PC-9 (cell line): Measurements from ENCODE around the gene KLRC2. TPM values are rescaled to one million over a fixed set of nuclear protein-coding genes. Genes with fewer than 3 reads are reported as not detected.

ENCODE experiments used
- BruUV-seq: library from RNA; stranded (reverse); fragments of 400-500 nt; replicated peaks from 2 replicates; lab custom pipeline; 2021; lab: Mats Ljungman, UMichigan
- CTCF ChIA-PET: fragments of 300-600 bp; sonication (Branson Sonifier 250); formaldehyde crosslinking; loops from one replicate; lab custom pipeline; 2022; ENCODE audit warnings: antibody characterized with exemption; lab: Charles Lee
- POLR2A ChIA-PET: fragments of 300-600 bp; sonication (Branson Sonifier 250); formaldehyde crosslinking; loops from one replicate; lab custom pipeline; 2022; ENCODE audit warnings: antibody characterized with exemption; ENCODE audit not compliant: unreplicated experiment; lab: Charles Lee
- DNase-seq, 2 experiments: peaks; one replicate each; pipeline versions ENCODE4 v3.0.0 to v3.0.0-alpha.2; 2015 to 2022; ENCODE audit warnings: mixed read lengths in 1 of 2
- H2AFZ ChIP-seq: fragments of 200-600 bp; sonication (generic); 2 replicates; pipeline ENCODE4 v1.8.1; 2017; ENCODE audit warnings: antibody characterized with exemption
- H3F3A ChIP-seq: fragments of 200-600 bp; sonication (generic); 2 replicates; pipeline ENCODE4 v1.8.1; 2017; ENCODE audit warnings: antibody characterized with exemption, mild to moderate bottlenecking, low read depth; ENCODE audit not compliant: insufficient read depth
- H3K27ac ChIP-seq: fragments of 200-600 bp; sonication (generic); 2 replicates; pipeline ENCODE4 v1.6.1; 2016; ENCODE audit warnings: mixed run types
- H3K27me3 ChIP-seq: fragments of 200-600 bp; sonication (generic); 2 replicates; pipeline ENCODE4 v1.6.1; 2016; ENCODE audit warnings: low read depth, mixed run types; ENCODE audit not compliant: insufficient read depth
- H3K36me3 ChIP-seq: fragments of 200-600 bp; sonication (generic); 2 replicates; pipeline ENCODE4 v1.6.1; 2016; ENCODE audit warnings: low read depth, mixed run types
- H3K4me1 ChIP-seq: fragments of 200-600 bp; sonication (generic); replicated peaks from 2 replicates; pipeline ENCODE4 v1.6.1; 2016; ENCODE audit warnings: mixed run types; ENCODE audit not compliant: insufficient read depth
- H3K4me2 ChIP-seq: fragments of 200-600 bp; sonication (generic); 2 replicates; pipeline ENCODE4 v1.6.1; 2017; ENCODE audit warnings: mixed run types
- H3K4me3 ChIP-seq: fragments of 200-600 bp; sonication (generic); 2 replicates; pipeline ENCODE4 v1.6.1; 2016; ENCODE audit warnings: mixed run types
- H3K79me2 ChIP-seq: fragments of 200-600 bp; sonication (generic); 2 replicates; pipeline ENCODE4 v1.6.1; 2017; ENCODE audit warnings: low read depth, mixed run types
- H3K9me2 ChIP-seq: fragments of 200-600 bp; sonication (generic); 2 replicates; pipeline ENCODE4 v1.8.1; 2017; ENCODE audit warnings: mild to moderate bottlenecking; ENCODE audit not compliant: insufficient read depth
- H3K9me3 ChIP-seq: fragments of 200-600 bp; sonication (generic); 2 replicates; pipeline ENCODE4 v1.8.1; 2016; ENCODE audit warnings: low read depth; ENCODE audit not compliant: insufficient read depth
- H4K20me1 ChIP-seq: fragments of 200-600 bp; sonication (generic); 2 replicates; pipeline ENCODE4 v1.8.1; 2017; ENCODE audit not compliant: insufficient read depth
- EZH2 ChIP-seq: fragments of 200-600 bp; sonication (generic); IDR thresholded peaks from 2 replicates; pipeline ENCODE4 v1.8.0; 2017; ENCODE audit warnings: antibody characterized with exemption, low read depth
- intact Hi-C: fragments of 100-400 bp; cut with micrococcal nuclease; formaldehyde crosslinking; loops from one replicate; pipeline ENCODE4 v1.10.0; 2022; ENCODE audit not compliant: unreplicated experiment
- total RNA-seq: library from RNA; stranded (reverse); gene quantifications from 2 replicates; pipeline ENCODE4 v1.2.3, GENCODE V29; 2021
- TF ChIP-seq, protein P1 (sequence below): fragments of 200-600 bp; sonication (generic); conservative IDR thresholded peaks from 2 replicates; pipeline ENCODE4 v1.6.1; 2017; ENCODE audit warnings: mixed run types, antibody characterized with exemption, mild to moderate bottlenecking, moderate library complexity

The KLRC2 gene
- total RNA-seq, 1 experiment from 2014 or later = not detected

DNA sequence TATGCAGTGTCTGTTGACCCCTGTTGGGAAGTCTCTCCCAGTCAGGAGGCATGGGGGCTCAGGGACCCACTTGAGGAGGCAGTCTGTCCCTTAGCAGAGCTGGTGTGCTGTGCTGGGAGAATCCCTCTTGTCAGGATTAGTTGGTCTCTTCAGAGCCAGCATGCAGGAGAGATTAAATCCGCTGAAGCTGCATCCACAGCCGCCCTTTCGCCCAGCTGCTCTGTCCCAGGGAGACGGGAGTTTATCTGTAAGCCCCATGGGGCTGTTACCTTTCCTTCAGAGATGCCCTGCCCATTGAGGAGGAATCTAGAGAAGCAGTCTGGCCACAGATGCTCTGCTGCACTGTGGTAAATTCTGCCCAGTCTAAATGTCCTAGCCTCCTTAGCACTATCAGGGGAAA, 30.5 kb upstream of the KLRC2 start:
- H2AFZ ChIP-seq = no peak overlapping the region
- no peak overlapping the region for H3K4me2 ChIP-seq
- H3K9me3 ChIP-seq = no peaks in the 10 kb centered on the region
- BruUV-seq = no TSS peak
- ChIA-PET CTCF (no interaction called here), POLR2A (no interaction called here)
- DNase-seq = no peak
- no peaks in the 10 kb centered on the region for H3K36me3 ChIP-seq
- no peak overlapping the region for H3K27ac ChIP-seq
- H3F3A ChIP-seq = no peaks in the 10 kb centered on the region
- no peaks in the 10 kb centered on the region for H4K20me1 ChIP-seq
- no peaks in the 10 kb centered on the region for H3K9me2 ChIP-seq
- intact Hi-C loops = no loop called here
- no peaks in the 10 kb centered on the region for H3K79me2 ChIP-seq
- H3K27me3 ChIP-seq = 0 out of 2 replicates have a peak, but pooled peaks cover 9% of the 10 kb centered on the region
- H3K4me3 ChIP-seq = no peak overlapping the region
- no peak for TF ChIP-seq EZH2
- TF ChIP-seq, protein P1, sequence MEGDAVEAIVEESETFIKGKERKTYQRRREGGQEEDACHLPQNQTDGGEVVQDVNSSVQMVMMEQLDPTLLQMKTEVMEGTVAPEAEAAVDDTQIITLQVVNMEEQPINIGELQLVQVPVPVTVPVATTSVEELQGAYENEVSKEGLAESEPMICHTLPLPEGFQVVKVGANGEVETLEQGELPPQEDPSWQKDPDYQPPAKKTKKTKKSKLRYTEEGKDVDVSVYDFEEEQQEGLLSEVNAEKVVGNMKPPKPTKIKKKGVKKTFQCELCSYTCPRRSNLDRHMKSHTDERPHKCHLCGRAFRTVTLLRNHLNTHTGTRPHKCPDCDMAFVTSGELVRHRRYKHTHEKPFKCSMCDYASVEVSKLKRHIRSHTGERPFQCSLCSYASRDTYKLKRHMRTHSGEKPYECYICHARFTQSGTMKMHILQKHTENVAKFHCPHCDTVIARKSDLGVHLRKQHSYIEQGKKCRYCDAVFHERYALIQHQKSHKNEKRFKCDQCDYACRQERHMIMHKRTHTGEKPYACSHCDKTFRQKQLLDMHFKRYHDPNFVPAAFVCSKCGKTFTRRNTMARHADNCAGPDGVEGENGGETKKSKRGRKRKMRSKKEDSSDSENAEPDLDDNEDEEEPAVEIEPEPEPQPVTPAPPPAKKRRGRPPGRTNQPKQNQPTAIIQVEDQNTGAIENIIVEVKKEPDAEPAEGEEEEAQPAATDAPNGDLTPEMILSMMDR = no peak
- H3K4me1 ChIP-seq = no peaks in the 10 kb centered on the region

DNA sequence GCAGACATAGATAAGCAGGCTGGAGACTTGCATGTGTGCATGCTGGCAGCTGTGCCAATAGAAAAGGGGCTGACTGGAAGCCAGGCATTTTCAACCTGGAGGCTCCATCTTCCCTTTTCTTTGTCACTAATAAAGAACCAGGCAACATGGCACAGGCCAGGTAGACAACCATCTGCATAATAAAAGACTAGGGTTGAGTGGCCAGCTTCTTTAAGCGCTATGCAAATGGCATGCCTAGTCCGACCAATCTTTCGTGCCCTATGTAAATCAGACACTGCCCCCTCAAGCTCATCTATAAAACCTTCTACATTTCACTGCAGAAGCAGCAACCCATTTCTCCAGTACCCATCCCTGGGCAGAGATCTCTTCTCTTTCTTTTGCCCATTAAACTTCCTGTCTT, 21.9 kb upstream of the KLRC2 start:
- Histone ChIP-seq H3K27ac (no peak overlapping the region), H3F3A (no peaks in the 10 kb centered on the region), H3K9me3 (no peaks in the 10 kb centered on the region), H3K4me1 (0 out of 2 replicates have a peak, but pooled peaks cover 4% of the 10 kb centered on the region), H3K9me2 (no peaks in the 10 kb centered on the region), H3K4me2 (no peak overlapping the region), H3K27me3 (no peaks in the 10 kb centered on the region), H4K20me1 (no peaks in the 10 kb centered on the region), H2AFZ (no peak overlapping the region), H3K79me2 (no peaks in the 10 kb centered on the region), H3K4me3 (no peak overlapping the region), H3K36me3 (no peaks in the 10 kb centered on the region)
- intact Hi-C loops = no loop called here
- no TSS peak for BruUV-seq
- no peak for DNase-seq
- ChIA-PET POLR2A (no interaction called here), CTCF (no interaction called here)
- TF ChIP-seq, protein P1 = no peak
- TF ChIP-seq EZH2 = no peak

DNA sequence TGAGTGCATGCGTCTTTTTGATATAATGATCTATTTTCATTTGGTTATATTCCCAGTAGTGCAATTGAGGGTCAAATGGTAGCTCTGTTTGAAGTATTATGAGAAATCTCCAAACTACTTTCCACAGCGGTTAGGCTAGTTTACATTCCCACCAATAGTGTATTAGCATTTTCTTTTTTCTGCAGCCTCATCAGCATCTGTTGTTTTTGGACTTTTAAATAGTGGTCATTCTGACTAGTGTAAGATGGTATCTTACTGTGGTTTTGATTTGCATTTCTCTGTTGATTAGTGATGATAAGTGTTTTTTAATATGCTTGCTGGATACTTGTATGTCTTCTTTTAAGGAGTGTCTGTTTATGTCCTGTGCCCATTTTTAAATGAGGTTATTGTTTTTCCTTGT, 21.0 kb upstream of the KLRC2 start:
- ChIA-PET POLR2A (no interaction called here), CTCF (no interaction called here)
- TF ChIP-seq, protein P1 = no peak
- no peak for TF ChIP-seq EZH2
- Histone ChIP-seq H3K9me3 (no peaks in the 10 kb centered on the region), H3K27ac (no peak overlapping the region), H3K4me1 (0 out of 2 replicates have a peak, but pooled peaks cover 4% of the 10 kb centered on the region), H3K79me2 (no peaks in the 10 kb centered on the region), H4K20me1 (no peaks in the 10 kb centered on the region), H3K9me2 (no peaks in the 10 kb centered on the region), H3K4me3 (no peak overlapping the region), H3K27me3 (no peaks in the 10 kb centered on the region), H3K4me2 (no peak overlapping the region), H3K36me3 (no peaks in the 10 kb centered on the region), H3F3A (no peaks in the 10 kb centered on the region), H2AFZ (no peak overlapping the region)
- BruUV-seq = no TSS peak
- DNase-seq = no peak
- intact Hi-C loops = no loop called here
